GM12874 (cell line): Measurements from ENCODE around the gene EGFL7.

ENCODE experiments used
- CTCF ChIP-seq: IDR thresholded peaks from 2 replicates; pipeline ENCODE4 v1.5.1; 2011; ENCODE audit warnings: low read depth, mild to moderate bottlenecking, control low read depth, low read length, moderate library complexity; ENCODE audit not compliant: insufficient read depth

The EGFL7 gene

GRCh38 chr9:136683173-136683745, 20.5 kb downstream of the EGFL7 start:
- TF ChIP-seq CTCF, result no peak

GRCh38 chr9:136683755-136684154, 21.0 kb downstream of the EGFL7 start:
- TF ChIP-seq CTCF, result no peak

GRCh38 chr9:136684339-136684738, 21.6 kb downstream of the EGFL7 start:
- no peak for TF ChIP-seq CTCF

GRCh38 chr9:136684799-136685198, 22.1 kb downstream of the EGFL7 start:
- TF ChIP-seq CTCF, result no peak

- TF ChIP-seq CTCF, result no peak
Observed at GRCh38 chr9:136685216-136685615, 22.5 kb downstream of the EGFL7 start.

- TF ChIP-seq CTCF, result no peak
Observed at GRCh38 chr9:136685790-136686533, 23.2 kb downstream of the EGFL7 start.

GRCh38 chr9:136686534-136686793, 23.7 kb downstream of the EGFL7 start:
- TF ChIP-seq CTCF, result no peak
